NCI-H128 (cell line): ENCODE measurements around the gene XAGE2.

ENCODE experiments used
- DNase-seq: peaks from one replicate; lab custom pipeline; 2025; ENCODE audit not compliant: unreplicated experiment; lab: John Stamatoyannopoulos, UW

XAGE2 gene

GRCh38 chrX:52424656-52425055 lies 55.8 kb downstream of the XAGE2 start:
- no peak for DNase-seq
